GM12874 (cell line): Measurements from ENCODE around the gene MARCHF10.
A peak's percentile ranks its signal among the peaks of the same experiment; 100 is the strongest.

ENCODE experiments used
- TF ChIP-seq, protein P1 (sequence below): IDR thresholded peaks from 2 replicates; pipeline ENCODE4 v1.5.1; 2011; ENCODE audit warnings: low read depth, mild to moderate bottlenecking, control low read depth, low read length, moderate library complexity; ENCODE audit not compliant: insufficient read depth

Gene MARCHF10

GRCh38 chr17:62696726-62697490, 111.2 kb downstream of the MARCHF10 start:
- TF ChIP-seq, protein P1, sequence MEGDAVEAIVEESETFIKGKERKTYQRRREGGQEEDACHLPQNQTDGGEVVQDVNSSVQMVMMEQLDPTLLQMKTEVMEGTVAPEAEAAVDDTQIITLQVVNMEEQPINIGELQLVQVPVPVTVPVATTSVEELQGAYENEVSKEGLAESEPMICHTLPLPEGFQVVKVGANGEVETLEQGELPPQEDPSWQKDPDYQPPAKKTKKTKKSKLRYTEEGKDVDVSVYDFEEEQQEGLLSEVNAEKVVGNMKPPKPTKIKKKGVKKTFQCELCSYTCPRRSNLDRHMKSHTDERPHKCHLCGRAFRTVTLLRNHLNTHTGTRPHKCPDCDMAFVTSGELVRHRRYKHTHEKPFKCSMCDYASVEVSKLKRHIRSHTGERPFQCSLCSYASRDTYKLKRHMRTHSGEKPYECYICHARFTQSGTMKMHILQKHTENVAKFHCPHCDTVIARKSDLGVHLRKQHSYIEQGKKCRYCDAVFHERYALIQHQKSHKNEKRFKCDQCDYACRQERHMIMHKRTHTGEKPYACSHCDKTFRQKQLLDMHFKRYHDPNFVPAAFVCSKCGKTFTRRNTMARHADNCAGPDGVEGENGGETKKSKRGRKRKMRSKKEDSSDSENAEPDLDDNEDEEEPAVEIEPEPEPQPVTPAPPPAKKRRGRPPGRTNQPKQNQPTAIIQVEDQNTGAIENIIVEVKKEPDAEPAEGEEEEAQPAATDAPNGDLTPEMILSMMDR, result no peak

DNA sequence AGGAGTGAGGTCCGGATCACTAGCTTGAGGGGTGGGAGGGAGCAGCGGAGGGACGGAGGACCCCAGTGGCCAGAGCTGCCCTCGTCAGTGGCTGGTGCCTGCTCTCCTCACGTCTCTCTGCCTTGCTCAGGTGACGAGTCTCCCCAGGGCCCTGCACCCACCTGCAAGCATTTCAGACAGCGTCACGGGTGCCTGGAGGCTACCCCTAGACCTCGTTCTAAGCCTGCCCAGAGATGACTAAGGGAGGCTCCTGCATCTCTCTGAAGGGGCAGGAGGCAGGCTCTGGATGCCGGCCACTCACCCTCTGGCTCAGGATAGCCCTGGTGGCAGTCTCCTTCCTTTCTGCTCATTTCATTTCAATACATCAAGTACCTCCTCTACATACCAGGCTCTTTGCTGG, 111.9 kb downstream of the MARCHF10 start:
- TF ChIP-seq, protein P1, result no peak

- TF ChIP-seq, protein P1, result no peak
Measured at GRCh38 chr17:62693616-62694409, 114.3 kb downstream of the MARCHF10 start.

DNA sequence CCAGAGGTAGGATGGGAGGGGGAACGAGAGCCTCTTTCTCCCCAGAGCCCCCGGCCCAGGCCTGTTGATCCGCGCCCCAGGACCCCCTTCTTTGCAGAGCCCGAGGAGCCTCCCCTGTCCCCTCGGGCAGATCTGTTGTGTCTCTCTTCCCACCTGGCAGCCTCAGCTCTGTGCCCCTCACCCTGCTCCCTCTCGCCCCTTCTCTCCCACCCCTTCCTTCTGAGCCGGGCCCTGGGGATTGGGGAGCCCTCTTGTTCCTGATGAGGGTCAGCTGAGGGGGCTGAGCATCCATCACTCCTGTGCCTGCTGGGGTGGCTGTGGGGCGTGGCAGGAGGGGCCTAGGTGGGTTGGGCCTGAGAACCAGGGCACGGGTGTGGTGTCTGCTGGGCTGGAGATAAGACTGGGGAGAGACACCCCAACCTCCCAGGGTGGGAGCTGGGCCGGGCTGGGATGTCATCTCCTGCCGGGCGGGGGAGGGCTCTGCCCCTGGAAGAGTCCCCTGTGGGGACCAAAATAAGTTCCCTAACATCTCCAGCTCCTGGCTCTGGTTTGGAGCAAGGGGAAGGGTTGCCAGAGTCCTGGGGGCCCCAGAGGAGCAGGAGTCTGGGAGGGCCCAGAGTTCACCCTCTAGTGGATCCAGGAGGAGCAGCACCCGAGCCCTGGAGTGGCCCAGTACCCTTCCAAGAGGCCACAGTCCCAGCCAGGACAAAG, 115.2 kb downstream of the MARCHF10 start:
- TF ChIP-seq, protein P1, result peak; percentile 30; the same call in 1 of the 2 replicates

DNA sequence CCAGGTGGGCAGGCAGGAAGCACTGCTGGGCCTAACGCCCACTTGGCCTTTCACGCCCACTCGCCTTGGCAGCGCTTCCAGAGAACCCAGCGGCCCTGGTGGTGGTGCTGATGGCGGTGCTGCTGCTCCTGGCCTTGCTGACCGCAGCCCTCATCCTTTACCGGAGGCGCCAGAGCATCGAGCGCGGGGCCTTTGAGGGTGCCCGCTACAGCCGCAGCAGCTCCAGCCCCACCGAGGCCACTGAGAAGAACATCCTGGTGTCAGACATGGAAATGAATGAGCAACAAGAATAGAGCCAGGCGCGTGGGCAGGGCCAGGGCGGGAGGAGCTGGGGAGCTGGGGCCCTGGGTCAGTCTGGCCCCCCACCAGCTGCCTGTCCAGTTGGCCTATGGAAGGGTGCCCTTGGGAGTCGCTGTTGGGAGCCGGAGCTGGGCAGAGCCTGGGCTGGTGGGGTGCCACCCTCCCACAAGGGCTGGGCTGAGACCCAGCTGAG, 115.9 kb downstream of the MARCHF10 start:
- TF ChIP-seq, protein P1, result no peak

GRCh38 chr17:62690168-62690897, 117.8 kb downstream of the MARCHF10 start:
- TF ChIP-seq, protein P1, result no peak
